ENCODE measurements around the gene CABP4.

Gene CABP4

GRCh38 chr11:67496113-67496512 is 41.0 kb downstream of the CABP4 start:
- DNase-seq (ENCODE audit: low read depth), result no peak

GRCh38 chr11:67497656-67498291 is 42.6 kb downstream of the CABP4 start:
- DNase-seq (ENCODE audit: low read depth), result no peak

- DNase-seq (ENCODE audit: low read depth), result no peak
Observed at GRCh38 chr11:67498544-67498972, 43.4 kb downstream of the CABP4 start.

- no peak for DNase-seq (ENCODE audit: low read depth)
Observed at GRCh38 chr11:67499808-67500483, 44.8 kb downstream of the CABP4 start.

GRCh38 chr11:67500484-67500821 is 45.3 kb downstream of the CABP4 start:
- DNase-seq (ENCODE audit: low read depth), result no peak

- no peak for DNase-seq (ENCODE audit: low read depth)
Observed at GRCh38 chr11:67500831-67501715, 45.9 kb downstream of the CABP4 start.

- no peak for DNase-seq (ENCODE audit: low read depth)
Observed at GRCh38 chr11:67501854-67502253, 46.7 kb downstream of the CABP4 start.

GRCh38 chr11:67502328-67502979 is 47.3 kb downstream of the CABP4 start:
- no peak for DNase-seq (ENCODE audit: low read depth)

GRCh38 chr11:67503119-67504004 is 48.2 kb downstream of the CABP4 start:
- DNase-seq (ENCODE audit: low read depth), result no peak

GRCh38 chr11:67504005-67504949 is 49.1 kb downstream of the CABP4 start:
- peak; percentile 16 for DNase-seq (ENCODE audit: low read depth)

GRCh38 chr11:67504950-67505581 is 49.9 kb downstream of the CABP4 start, which contains the start of gene PITPNM1:
Gene PITPNM1, minus strand, starts transcription at chr11:67505363. Its CDS starts 1,183 bp downstream, at chr11:67504180.
- DNase-seq (ENCODE audit: low read depth), result peak; percentile 69

GRCh38 chr11:67505605-67506396 is 50.6 kb downstream of the CABP4 start:
- DNase-seq (ENCODE audit: low read depth), result peak; percentile 85

- DNase-seq (ENCODE audit: low read depth), result no peak
Observed at GRCh38 chr11:67506426-67507051, 51.4 kb downstream of the CABP4 start.

- DNase-seq (ENCODE audit: low read depth), result no peak
Observed at GRCh38 chr11:67507242-67507863, 52.2 kb downstream of the CABP4 start.

GRCh38 chr11:67507864-67508485 is 52.8 kb downstream of the CABP4 start, which contains the start of gene CDK2AP2:
Gene CDK2AP2, minus strand, starts transcription at chr11:67508162. Its CDS starts 80 bp downstream, at chr11:67508082.
- peak; percentile 98 for DNase-seq (ENCODE audit: low read depth)

- DNase-seq (ENCODE audit: low read depth), result peak; percentile 98
Observed at GRCh38 chr11:67508486-67509121, 53.5 kb downstream of the CABP4 start.

- no peak for DNase-seq (ENCODE audit: low read depth)
Observed at GRCh38 chr11:67510023-67510345, 54.8 kb downstream of the CABP4 start.
